A549 (cell line): ENCODE results near the gene PERM1.

ENCODE experiments used
- CEBPB ChIP-seq, 2 experiments: fragments of >200 bp in 1 of 2; sonication (Bioruptor Twin) in 1 of 2; formaldehyde crosslinking in 1 of 2; IDR thresholded peaks; 2 replicates each; pipeline ENCODE4 v1.6.1; 2012 to 2016
- POLR2A ChIP-seq: IDR thresholded peaks from 2 replicates; pipeline ENCODE4 v1.6.1; 2012; ENCODE audit warnings: mild to moderate bottlenecking, low read length
- RCOR1 ChIP-seq: fragments of 150-350 bp; IDR thresholded peaks from 2 replicates; pipeline ENCODE4 v1.6.1; 2014; ENCODE audit warnings: antibody characterized with exemption, low read length, low read depth
- RFX5 ChIP-seq: fragments of 450-650 bp; IDR thresholded peaks from 2 replicates; pipeline ENCODE4 v1.7.1; 2014; ENCODE audit warnings: antibody characterized with exemption, mild to moderate bottlenecking, moderate library complexity
- TF ChIP-seq, protein P1 (sequence below): IDR thresholded peaks from 2 replicates; pipeline ENCODE4 v1.6.1; 2012
- TF ChIP-seq, protein P2 (sequence below): fragments of >200 bp; sonication (Bioruptor Twin); formaldehyde crosslinking; IDR thresholded peaks from 3 replicates; pipeline ENCODE4 v1.5.1; 2016
- TF ChIP-seq, protein P3 (sequence below): fragments of 200-600 bp; sonication (generic); IDR thresholded peaks from 2 replicates; pipeline ENCODE4 v1.6.1; 2016; ENCODE audit warnings: antibody characterized with exemption, mild to moderate bottlenecking, moderate library complexity

DNA sequence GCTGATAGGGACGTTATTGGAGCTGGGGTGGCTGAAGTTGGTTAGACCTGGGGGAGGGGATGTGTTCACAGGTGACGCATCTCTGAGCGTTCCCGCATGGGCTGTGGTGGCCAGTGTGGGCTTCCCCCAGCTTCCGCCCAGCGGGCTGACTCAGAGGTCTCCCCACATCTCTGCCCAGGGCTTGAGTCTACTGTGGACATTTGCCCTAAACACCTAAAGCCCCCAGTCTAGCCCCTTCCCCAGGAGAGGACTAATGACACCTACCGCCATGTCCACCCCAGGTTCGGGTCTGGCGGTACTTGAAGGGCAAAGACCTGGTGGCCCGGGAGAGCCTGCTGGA is 40.0 kb upstream of the PERM1 start:
- TF ChIP-seq POLR2A (no peak), RCOR1 (no peak), CEBPB (IDR thresholded peaks at IDR 0.05) (no peak), RFX5 (no peak)
- TF ChIP-seq, protein P1, sequence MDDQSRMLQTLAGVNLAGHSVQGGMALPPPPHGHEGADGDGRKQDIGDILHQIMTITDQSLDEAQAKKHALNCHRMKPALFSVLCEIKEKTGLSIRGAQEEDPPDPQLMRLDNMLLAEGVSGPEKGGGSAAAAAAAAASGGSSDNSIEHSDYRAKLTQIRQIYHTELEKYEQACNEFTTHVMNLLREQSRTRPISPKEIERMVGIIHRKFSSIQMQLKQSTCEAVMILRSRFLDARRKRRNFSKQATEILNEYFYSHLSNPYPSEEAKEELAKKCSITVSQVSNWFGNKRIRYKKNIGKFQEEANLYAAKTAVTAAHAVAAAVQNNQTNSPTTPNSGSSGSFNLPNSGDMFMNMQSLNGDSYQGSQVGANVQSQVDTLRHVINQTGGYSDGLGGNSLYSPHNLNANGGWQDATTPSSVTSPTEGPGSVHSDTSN = no peak
- TF ChIP-seq, protein P2, sequence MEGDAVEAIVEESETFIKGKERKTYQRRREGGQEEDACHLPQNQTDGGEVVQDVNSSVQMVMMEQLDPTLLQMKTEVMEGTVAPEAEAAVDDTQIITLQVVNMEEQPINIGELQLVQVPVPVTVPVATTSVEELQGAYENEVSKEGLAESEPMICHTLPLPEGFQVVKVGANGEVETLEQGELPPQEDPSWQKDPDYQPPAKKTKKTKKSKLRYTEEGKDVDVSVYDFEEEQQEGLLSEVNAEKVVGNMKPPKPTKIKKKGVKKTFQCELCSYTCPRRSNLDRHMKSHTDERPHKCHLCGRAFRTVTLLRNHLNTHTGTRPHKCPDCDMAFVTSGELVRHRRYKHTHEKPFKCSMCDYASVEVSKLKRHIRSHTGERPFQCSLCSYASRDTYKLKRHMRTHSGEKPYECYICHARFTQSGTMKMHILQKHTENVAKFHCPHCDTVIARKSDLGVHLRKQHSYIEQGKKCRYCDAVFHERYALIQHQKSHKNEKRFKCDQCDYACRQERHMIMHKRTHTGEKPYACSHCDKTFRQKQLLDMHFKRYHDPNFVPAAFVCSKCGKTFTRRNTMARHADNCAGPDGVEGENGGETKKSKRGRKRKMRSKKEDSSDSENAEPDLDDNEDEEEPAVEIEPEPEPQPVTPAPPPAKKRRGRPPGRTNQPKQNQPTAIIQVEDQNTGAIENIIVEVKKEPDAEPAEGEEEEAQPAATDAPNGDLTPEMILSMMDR = no peak
- TF ChIP-seq, protein P3, sequence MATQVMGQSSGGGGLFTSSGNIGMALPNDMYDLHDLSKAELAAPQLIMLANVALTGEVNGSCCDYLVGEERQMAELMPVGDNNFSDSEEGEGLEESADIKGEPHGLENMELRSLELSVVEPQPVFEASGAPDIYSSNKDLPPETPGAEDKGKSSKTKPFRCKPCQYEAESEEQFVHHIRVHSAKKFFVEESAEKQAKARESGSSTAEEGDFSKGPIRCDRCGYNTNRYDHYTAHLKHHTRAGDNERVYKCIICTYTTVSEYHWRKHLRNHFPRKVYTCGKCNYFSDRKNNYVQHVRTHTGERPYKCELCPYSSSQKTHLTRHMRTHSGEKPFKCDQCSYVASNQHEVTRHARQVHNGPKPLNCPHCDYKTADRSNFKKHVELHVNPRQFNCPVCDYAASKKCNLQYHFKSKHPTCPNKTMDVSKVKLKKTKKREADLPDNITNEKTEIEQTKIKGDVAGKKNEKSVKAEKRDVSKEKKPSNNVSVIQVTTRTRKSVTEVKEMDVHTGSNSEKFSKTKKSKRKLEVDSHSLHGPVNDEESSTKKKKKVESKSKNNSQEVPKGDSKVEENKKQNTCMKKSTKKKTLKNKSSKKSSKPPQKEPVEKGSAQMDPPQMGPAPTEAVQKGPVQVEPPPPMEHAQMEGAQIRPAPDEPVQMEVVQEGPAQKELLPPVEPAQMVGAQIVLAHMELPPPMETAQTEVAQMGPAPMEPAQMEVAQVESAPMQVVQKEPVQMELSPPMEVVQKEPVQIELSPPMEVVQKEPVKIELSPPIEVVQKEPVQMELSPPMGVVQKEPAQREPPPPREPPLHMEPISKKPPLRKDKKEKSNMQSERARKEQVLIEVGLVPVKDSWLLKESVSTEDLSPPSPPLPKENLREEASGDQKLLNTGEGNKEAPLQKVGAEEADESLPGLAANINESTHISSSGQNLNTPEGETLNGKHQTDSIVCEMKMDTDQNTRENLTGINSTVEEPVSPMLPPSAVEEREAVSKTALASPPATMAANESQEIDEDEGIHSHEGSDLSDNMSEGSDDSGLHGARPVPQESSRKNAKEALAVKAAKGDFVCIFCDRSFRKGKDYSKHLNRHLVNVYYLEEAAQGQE = no peak
